Natural killer cell treated with Interleukin-12 subunit alpha and Interleukin-12 subunit beta and Interleukin-15 and Interleukin-18, amount 100 ng/mL, for 72 hours (primary cell): Measurements from ENCODE around the gene EFNA2. TPM values are rescaled to one million over a fixed set of nuclear protein-coding genes. Genes with fewer than 3 reads are reported as not detected.
"Not testable (repeated sequence)": the region's sequence is repeated elsewhere in the genome, so short reads cannot be mapped to it uniquely, and the experiment has no call there.

Experiments
- ATAC-seq, 2 donors: fragments of 150-1000 bp; cut with Tn5 transposase in 1 of 2; sonication (Bioruptor Pico), chemical (Tn5 transposase) in 1 of 2; 2 replicates each; pipeline ENCODE4 v1.10.0; 2021
- DNase-seq: peaks from one replicate; pipeline ENCODE4 v3.0.0; 2022; ENCODE audit warnings: low spot score
- H3K27ac Mint-ChIP-seq, 2 donors: 1 replicate in 1 of 2; 2 replicates in 1 of 2; pipeline ENCODE4 v1.8.0; 2022; ENCODE audit warnings: mixed read lengths in 2 of 2, mild to moderate bottlenecking in 1 of 2, moderate library complexity in 1 of 2
- H3K27me3 Mint-ChIP-seq, 2 donors: 1 replicate in 1 of 2; 2 replicates in 1 of 2; pipeline ENCODE4 v1.8.0; 2022; ENCODE audit warnings: mixed read lengths in 2 of 2
- H3K36me3 Mint-ChIP-seq: one replicate; pipeline ENCODE4 v1.8.0; 2022; ENCODE audit warnings: mixed read lengths
- H3K4me1 Mint-ChIP-seq, 2 donors: 1 replicate in 1 of 2; 2 replicates in 1 of 2; pipeline ENCODE4 v1.8.0; 2022; ENCODE audit warnings: low read depth in 2 of 2, mixed read lengths in 2 of 2, mild to moderate bottlenecking in 1 of 2
- H3K4me3 Mint-ChIP-seq: one replicate; pipeline ENCODE4 v1.8.0; 2022; ENCODE audit warnings: mixed read lengths
- H3K9me3 Mint-ChIP-seq: 2 replicates; pipeline ENCODE4 v1.8.0; 2022; ENCODE audit warnings: mixed read lengths
- total RNA-seq, 2 donors: library from RNA; stranded (reverse); gene quantifications; one replicate each; pipeline ENCODE4 v1.2.3, GENCODE V29; 2022

Gene EFNA2
- total RNA-seq, 2 donors from 2014 or later = not detected

DNA sequence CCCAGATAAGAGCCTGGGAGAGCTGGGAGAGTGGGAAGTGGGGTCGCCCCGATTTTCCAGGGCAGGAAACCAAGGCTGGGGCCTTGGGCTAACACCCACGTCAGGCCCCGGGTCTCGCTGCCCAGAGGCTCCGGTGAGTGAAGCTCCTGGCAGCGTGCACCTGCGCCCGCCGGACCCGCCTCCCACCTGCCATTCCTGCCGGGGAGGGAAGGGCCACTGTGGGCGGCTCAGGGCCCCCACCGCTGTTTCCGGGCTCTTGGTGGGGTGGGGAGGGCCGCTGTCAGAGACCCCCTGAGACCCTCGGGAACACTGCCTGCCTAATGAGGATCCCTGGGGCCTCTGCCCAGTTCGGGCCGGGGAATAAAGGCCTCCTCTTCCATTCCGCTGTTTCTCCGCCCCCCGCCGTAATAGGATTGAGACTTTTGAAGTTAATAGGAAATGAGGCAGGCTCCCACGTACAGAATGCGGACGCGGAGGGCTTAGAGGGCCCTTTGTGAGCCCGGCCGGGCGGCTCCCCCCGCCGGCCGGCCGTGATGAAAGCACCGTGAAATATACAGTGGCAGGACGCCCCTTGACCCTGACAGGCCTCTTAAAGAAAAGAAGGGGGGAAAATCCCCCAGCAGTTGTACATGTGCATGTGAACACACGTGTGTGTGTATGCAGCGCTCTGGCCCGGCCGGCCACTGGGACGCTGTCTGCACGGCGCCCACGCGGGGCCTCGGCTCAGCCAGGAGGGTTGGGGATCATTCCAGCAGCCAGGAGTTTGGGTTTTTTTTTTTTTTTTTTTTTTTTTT lies 33.2 kb downstream of the EFNA2 start:
- H3K27ac Mint-ChIP-seq = no peak overlapping the region
- ATAC-seq (no peak), DNase-seq (no peak)
- H3K9me3 Mint-ChIP-seq = no peaks in the 10 kb centered on the region
- H3K4me1 Mint-ChIP-seq = peaks cover 0 to 3% of the 10 kb centered on the region in 2 donors
- H3K4me3 Mint-ChIP-seq = no peak overlapping the region
- peaks cover 22 to 23% of the 10 kb centered on the region in 2 donors for H3K27me3 Mint-ChIP-seq
- no peaks in the 10 kb centered on the region for H3K36me3 Mint-ChIP-seq

GRCh38 chr19:1320282-1320650 lies 34.6 kb downstream of the EFNA2 start:
- H3K27me3 Mint-ChIP-seq = peaks cover 28% of the 10 kb centered on the region in 2 donors
- H3K4me1 Mint-ChIP-seq, H3K27ac Mint-ChIP-seq, H3K9me3 Mint-ChIP-seq, ATAC-seq, H3K4me3 Mint-ChIP-seq, H3K36me3 Mint-ChIP-seq, DNase-seq: not testable (repeated sequence)

DNA sequence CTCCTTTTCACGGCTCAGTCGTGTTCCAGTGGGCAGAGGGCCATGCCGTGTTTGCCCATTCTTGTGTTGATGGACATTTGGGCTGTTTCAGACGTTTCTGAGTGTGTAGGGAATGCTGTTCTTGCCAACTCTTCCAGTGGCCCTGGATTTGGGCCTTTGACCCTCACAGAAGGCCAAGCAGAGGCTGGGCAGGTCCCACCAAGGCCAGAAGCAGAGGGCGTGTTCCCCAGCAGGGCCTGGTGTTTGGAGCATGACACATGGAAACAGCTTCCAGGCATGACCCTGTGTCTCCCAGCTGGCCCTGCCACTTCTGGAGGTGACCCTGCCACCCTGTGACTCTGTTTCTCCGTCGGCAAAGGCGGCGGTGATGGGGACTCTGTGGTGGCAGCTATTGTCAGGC lies 35.9 kb downstream of the EFNA2 start:
- ATAC-seq = no peak
- H3K27me3 Mint-ChIP-seq = peaks cover 28 to 30% of the 10 kb centered on the region in 2 donors
- no peaks in the 10 kb centered on the region for H3K9me3 Mint-ChIP-seq
- peaks cover 0 to 3% of the 10 kb centered on the region in 2 donors for H3K4me1 Mint-ChIP-seq
- H3K4me3 Mint-ChIP-seq = no peak overlapping the region
- no peak for DNase-seq
- H3K27ac Mint-ChIP-seq = no peak overlapping the region
- no peaks in the 10 kb centered on the region for H3K36me3 Mint-ChIP-seq

DNA sequence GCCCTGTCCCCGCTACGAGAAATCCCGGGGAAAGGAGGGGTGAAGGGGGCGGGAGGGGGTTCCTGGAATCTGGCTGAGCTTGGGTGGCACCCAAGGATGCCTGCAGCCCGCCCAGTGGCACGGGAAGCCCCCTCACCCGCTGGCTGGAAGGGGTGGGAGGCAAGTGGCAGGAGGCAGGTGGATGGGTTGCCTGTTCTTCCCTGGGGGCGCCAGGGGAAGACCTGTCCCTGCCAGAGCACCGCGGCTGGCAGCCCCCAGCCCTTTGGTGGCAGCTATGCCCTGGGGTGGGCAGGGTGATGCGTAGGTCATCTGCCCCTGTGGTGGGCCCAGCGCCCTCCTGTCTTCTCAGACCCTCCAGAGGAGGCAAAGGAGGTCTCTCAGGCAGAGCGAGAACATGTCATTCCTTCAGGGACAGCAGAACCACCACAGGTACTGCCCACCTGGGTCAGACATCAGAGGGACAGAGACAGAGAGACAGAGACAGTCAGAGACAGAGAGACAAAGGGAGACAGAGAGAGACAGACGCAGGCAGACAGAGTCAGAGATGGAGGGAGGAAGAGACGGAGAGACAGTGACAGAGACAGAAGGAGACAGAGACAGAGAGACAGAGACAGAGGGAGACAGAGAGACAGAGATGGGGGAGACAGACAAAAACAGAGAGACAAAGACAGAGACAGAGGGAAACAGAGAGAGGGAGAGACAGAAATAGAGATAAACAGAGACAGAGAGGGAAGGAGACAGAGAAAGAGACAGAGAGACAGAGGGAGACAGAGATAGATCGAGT lies 36.7 kb downstream of the EFNA2 start:
- Mint-ChIP-seq H3K36me3 (no peaks in the 10 kb centered on the region), H3K4me1 (peaks cover 0 to 3% of the 10 kb centered on the region in 2 donors), H3K4me3 (no peak overlapping the region), H3K27ac (no peak overlapping the region), H3K9me3 (no peaks in the 10 kb centered on the region), H3K27me3 (peaks cover 26 to 28% of the 10 kb centered on the region in 2 donors)
- no peak for DNase-seq
- ATAC-seq = no peak

- Mint-ChIP-seq H3K36me3 (no peaks in the 10 kb centered on the region), H3K4me1 (peaks cover 0 to 3% of the 10 kb centered on the region in 2 donors), H3K27ac (no peak overlapping the region), H3K4me3 (no peak overlapping the region), H3K27me3 (peaks cover 16 to 19% of the 10 kb centered on the region in 2 donors), H3K9me3 (no peaks in the 10 kb centered on the region)
- no peak for DNase-seq
- ATAC-seq = no peak
Observed at GRCh38 chr19:1324249-1324805, 38.7 kb downstream of the EFNA2 start.

DNA sequence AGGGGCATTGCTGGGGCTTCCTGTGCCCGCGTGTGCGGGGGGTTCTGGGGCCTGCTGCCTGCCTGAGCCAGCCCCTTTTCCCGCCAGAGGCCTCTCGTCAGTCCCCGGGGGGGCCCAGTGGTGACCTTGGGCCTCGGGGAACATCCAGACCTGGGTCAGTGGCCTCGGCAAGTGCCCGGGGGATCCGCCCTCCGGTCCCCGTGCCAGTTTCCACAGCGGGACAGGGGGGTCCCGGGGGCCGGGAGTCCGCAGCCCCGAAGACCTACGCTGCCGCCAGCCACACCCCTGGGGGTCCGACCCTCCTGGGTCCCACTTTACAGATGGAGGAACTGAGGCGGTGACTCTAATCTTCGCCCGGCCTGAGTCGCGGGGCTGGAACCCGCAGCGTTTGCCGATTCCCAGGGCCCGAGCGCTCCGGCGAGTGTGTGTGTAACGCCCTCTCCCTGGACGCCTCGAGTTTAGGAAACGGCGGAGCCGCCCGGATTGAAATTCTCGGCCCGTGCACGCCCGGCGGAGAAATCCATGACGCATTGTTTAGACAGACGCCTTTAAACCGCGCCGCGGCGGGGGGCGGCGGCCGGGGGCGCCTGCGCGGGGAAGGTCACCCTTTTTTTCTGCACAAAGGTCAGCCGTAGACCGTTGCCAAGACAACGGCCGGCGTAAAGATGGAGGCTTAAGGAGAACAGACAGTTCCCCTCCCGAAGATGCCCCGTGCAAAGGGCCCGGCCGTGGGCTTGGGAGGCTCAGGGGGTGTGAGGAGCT lies 39.3 kb downstream of the EFNA2 start:
- H3K4me1 Mint-ChIP-seq = peaks cover 0 to 3% of the 10 kb centered on the region in 2 donors
- no peak overlapping the region for H3K4me3 Mint-ChIP-seq
- H3K27ac Mint-ChIP-seq = no peak overlapping the region
- H3K27me3 Mint-ChIP-seq = peaks cover 16 to 19% of the 10 kb centered on the region in 2 donors
- DNase-seq = no peak
- peak; percentile 28 to 32 for ATAC-seq
- no peaks in the 10 kb centered on the region for H3K36me3 Mint-ChIP-seq
- H3K9me3 Mint-ChIP-seq = no peaks in the 10 kb centered on the region

DNA sequence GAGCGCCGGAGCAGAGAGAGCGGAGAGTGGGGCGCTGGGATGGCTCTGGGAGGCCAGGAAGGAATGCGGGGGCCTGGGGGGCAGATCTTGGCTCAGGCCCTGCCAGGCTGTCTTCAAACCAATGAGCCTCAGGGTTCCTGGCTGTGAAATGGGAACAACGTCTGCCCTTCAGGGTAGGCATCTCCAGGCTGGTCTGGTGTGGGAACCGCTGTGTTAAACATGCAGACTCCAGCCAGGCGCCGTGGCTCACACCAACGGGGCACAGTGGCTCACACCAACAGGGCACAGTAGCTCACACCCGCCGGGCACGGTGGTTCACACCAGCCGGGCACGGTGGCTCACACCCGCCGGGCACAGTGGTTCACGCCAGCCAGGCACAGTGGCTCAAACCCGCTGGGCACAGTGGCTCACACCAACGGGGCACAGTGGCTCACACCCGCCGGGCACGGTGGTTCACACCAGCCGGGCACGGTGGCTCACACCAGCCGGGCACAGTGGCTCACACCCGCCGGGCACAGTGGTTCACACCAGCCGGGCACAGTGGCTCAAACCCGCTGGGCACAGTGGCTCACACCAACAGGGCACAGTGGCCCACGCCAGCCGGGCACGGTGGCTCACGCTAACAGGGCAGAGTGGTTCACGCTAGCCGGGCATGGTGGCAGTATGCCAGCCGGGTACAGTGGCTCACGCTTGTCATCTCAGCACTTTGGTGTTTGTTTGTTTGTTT lies 40.1 kb downstream of the EFNA2 start:
- H3K27ac Mint-ChIP-seq = no peak overlapping the region
- no peaks in the 10 kb centered on the region for H3K36me3 Mint-ChIP-seq
- peaks cover 19% of the 10 kb centered on the region in 2 donors for H3K27me3 Mint-ChIP-seq
- H3K4me1 Mint-ChIP-seq = peaks cover 0 to 3% of the 10 kb centered on the region in 2 donors
- no peak for DNase-seq
- H3K4me3 Mint-ChIP-seq = no peak overlapping the region
- no peak for ATAC-seq
- no peaks in the 10 kb centered on the region for H3K9me3 Mint-ChIP-seq

DNA sequence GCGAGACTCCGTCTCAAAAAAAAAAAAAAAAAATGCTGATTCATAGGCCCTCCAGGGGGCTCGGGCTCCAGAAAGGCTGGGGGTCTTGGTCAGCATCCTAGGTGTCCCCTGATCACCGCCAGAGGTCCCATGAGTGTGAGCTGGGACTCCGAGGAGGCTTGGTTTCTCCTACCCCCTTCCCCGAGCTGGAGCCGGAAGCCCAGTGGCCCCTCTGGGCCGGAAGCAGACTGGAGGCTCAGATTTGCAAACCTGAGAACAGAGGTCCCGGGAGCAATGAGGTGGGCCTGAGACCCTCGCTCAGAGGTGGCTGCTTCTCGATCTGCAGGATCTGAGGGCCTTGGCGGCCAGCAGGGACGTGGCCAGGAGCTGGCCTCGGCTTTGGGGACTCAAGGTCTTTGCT lies 41.5 kb downstream of the EFNA2 start:
- peaks cover 17 to 18% of the 10 kb centered on the region in 2 donors for H3K27me3 Mint-ChIP-seq
- H3K4me3 Mint-ChIP-seq = no peak overlapping the region
- no peaks in the 10 kb centered on the region for H3K36me3 Mint-ChIP-seq
- no peak overlapping the region for H3K27ac Mint-ChIP-seq
- H3K4me1 Mint-ChIP-seq = peaks cover 0 to 3% of the 10 kb centered on the region in 2 donors
- no peaks in the 10 kb centered on the region for H3K9me3 Mint-ChIP-seq
- DNase-seq (no peak), ATAC-seq (no peak)

DNA sequence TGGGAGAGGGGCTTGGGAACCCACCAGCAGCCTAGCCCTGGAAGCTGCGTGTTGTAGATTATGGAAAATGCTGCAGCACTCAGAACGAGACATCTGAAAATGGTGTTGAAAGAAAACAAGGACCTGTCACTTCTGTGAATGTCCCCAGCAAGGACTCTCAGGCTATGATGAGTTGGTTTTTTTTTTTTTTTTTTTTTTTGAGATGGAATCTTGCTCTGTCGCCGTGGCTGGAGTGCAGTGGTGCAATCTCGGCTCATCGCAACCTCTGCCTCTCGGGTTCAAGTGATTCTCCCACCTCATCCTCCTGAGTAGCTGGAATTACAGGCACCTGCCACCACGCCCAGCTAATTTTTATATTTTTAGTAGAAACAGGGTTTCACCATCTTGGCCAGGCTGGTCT lies 46.5 kb downstream of the EFNA2 start:
- H3K27ac Mint-ChIP-seq, H3K27me3 Mint-ChIP-seq, H3K36me3 Mint-ChIP-seq, H3K4me3 Mint-ChIP-seq, H3K9me3 Mint-ChIP-seq, H3K4me1 Mint-ChIP-seq, ATAC-seq, DNase-seq: not testable (repeated sequence)

DNA sequence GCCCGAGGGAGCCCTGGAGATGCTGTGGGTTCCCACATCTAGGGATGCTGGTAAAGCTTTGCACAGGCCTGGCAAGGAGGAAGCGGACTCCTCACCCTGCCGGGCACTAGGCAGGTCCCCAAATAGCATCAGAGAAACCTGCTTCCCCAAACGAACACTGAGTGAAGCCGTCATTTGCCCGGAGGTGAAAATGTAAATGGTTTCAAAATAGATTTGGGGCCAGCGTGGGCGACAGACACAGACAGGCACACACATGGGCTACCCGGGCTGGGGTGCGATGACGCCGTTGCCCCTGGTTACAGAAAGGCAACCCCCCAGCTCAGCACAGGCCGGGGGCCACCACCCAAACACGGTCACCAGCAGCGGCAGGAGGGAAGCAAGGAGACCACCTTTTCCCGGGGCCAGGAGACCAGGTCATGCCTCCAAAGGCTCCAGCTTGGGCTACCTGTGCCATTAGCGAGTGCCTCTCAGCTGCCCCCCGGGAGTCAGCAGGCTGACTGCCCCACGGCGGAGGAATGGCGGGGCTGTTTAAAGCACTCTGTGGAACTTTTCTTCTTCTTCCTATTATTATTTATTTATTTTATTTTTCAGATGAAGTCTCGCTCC lies 50.5 kb downstream of the EFNA2 start:
- ATAC-seq = no peak
- DNase-seq = no peak
- H3K27ac Mint-ChIP-seq = no peak overlapping the region
- H3K27me3 Mint-ChIP-seq = peaks cover 0 to 2% of the 10 kb centered on the region in 2 donors
- no peaks in the 10 kb centered on the region for H3K4me1 Mint-ChIP-seq
- H3K4me3 Mint-ChIP-seq = no peak overlapping the region
- H3K36me3 Mint-ChIP-seq = no peaks in the 10 kb centered on the region
- no peaks in the 10 kb centered on the region for H3K9me3 Mint-ChIP-seq

- peaks cover 0 to 4% of the 10 kb centered on the region in 2 donors for H3K4me1 Mint-ChIP-seq
- no peaks in the 10 kb centered on the region for H3K36me3 Mint-ChIP-seq
- H3K27ac Mint-ChIP-seq = no peak overlapping the region
- no peak for DNase-seq
- no peak overlapping the region for H3K4me3 Mint-ChIP-seq
- H3K9me3 Mint-ChIP-seq = no peaks in the 10 kb centered on the region
- no peak for ATAC-seq
- peaks cover 0 to 2% of the 10 kb centered on the region in 2 donors for H3K27me3 Mint-ChIP-seq
Observed at GRCh38 chr19:1340681-1341469, 55.2 kb downstream of the EFNA2 start.

DNA sequence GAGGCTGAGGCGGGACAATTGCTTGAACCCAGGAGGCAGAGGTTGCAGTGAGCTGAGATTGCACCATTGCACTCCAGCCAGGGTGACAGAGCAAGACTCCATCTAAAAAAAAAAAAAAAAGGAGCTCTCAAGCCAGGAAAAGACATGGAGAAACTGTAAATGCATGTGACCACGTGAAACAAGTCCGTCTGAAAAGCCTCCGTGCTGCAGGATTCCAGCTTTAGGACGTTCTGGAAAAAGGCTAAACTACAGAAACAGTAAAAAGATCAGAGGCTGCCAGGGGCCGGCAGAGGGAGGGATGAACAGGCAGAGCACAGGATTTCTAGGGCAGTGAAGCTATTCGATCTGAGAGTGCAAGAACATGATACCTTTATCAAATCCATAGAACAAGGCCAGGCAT lies 57.4 kb downstream of the EFNA2 start:
- Mint-ChIP-seq H3K9me3 (no peaks in the 10 kb centered on the region), H3K27ac (no peak overlapping the region), H3K4me3 (no peak overlapping the region), H3K4me1 (peaks cover 0 to 4% of the 10 kb centered on the region in 2 donors), H3K27me3 (peaks cover 0 to 2% of the 10 kb centered on the region in 2 donors), H3K36me3 (no peaks in the 10 kb centered on the region)
- ATAC-seq = no peak
- DNase-seq = no peak
